GM19467 (cell line): ENCODE results near the gene HDAC10.
"Not testable (repeated sequence)": the region's sequence is repeated elsewhere in the genome, so short reads cannot be mapped to it uniquely, and the experiment has no call there.

Experiments
- ATAC-seq: cut with Tn5 transposase; IDR thresholded peaks from one replicate; pipeline ENCODE4 v1.9.1; 2021; ENCODE audit warnings: mild to moderate bottlenecking, moderate library complexity; ENCODE audit not compliant: unreplicated experiment

HDAC10 gene

DNA sequence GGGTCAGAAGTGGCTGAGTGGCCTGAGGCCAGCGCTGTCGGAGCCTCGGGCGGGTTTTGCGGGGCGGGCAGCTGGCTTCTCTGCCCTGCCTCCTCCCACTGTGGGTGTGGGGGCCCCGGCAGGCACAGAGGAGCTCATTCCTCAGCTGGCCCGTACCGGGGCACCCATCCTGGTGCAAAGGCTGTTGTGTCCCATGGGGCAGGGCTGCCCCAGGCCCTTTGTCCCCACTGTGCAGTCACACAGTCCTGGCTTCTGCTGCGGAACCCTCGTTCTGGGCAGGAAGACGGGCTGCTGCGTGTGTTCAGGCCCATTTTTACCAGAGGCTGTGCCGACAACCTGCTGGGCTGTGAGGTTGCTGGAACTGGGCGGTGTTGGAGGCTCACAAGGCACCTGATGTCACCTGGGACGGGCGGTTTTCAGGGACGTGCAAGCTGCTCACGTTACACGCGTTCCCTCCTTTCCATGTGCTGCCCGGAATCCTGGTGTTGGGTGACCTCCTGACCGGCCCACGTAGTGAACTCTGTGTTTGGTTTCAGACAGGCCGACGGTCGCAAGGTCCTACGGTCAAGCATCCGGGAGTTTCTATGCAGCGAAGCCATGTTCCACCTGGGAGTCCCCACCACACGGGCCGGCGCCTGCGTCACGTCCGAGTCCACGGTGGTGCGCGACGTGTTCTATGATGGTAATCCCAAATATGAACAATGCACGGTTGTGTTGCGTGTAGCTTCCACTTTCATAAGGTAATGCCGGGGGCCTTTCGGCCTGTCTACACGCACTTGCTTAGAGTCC lies 45.1 kb downstream of the HDAC10 start:
- ATAC-seq, result no peak

DNA sequence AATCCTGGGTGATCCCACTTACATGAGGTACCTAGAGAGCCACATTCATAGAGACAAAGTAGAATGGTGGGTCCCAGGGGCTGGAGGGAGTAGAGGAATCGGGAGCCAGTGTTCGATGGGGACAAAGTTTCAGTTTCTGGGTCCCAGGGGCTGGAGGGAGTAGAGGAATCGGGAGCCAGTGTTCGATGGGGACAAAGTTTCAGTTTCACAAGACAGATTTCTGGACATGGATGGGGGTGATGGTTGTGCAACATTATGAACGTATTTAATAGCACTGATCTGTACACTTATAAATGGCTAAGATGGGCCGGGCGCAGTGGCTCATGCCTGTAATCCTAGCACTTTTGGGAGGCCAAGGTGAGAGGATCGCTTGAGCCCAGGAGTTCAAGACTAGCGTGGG lies 46.1 kb downstream of the HDAC10 start:
- ATAC-seq, result not testable (repeated sequence)

DNA sequence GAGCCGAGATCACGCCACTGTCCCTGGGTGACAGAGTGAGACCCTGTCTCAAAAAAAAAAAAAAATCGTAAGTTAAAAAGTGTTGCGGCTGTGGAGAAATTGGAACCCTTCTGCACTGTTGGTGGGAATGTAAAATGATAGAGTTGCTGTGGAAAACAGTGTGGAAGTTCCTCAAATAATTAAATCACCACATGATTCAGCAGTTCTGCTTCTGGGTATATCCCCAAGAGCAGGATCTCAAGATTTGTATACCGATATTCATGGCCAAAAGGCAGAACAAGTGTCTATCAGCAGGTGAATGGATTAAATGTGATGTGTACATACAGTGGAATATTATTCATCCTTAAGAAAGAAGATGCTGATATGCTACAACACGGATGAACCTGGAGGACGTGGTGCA lies 46.5 kb downstream of the HDAC10 start:
- no peak for ATAC-seq

DNA sequence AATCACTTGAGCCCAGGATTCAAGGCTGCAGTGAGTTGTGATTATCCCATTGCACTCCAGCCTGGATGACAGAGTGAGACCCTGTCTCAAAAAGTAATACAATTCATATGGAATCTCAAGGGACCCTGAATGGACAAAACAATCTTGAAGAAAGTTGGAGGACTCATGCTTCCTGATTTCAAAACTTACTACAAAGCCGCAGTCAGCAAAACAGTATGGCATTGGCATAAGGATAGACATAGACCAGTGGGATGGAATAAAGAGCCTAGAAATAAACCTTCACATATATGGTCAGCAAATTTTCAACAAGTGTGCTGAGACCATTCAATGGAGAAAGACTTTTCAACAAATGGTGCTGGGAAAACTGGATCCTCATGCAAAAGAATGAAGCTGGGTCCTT lies 47.8 kb downstream of the HDAC10 start:
- no peak for ATAC-seq

- no peak for ATAC-seq
Observed at GRCh38 chr22:50202130-50202666, 48.9 kb downstream of the HDAC10 start.

GRCh38 chr22:50201191-50202129 lies 49.6 kb downstream of the HDAC10 start:
- ATAC-seq, result peak; percentile 22

DNA sequence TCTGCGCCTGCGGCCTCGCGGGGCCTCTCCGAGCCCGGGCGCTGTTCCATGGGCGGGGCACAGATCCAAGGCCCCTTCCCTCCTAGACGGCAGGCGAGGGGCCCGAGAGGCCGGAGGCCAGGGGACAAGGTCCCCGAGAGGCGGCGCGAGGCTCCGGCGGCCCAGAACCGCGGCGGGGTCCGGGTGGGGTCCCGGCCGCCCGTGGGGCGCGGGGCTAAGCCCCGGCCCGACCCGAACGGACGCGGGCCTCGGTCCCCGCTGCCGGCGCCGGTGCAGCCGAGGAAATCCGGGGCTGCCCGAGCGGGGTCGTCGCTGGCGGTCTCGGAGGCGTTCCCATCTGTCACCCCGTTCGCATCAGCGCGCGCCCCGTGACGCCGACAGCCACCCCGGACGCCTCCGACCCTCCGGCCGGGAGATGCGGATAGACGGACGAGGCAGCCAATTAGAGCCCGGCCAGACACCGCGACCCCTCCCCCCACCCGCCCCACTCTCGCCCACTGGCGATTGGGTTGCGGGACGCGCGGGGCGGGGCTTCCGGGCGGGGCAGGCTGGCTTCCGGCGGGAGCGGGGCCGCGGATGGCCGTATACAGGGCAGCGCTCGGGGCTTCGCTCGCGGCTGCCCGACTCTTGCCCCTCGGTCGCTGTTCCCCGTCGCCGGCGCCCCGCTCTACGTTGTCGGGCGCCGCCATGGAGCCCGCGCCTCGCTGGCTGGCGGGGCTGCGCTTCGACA lies 50.4 kb downstream of the HDAC10 start, which contains the start of gene SELENOO:
SELENOO (plus strand) TSS at position 551 of the 730 bp plus-strand sequence; CDS start at position 577, 26 bp downstream.
- peak; percentile 57 for ATAC-seq

DNA sequence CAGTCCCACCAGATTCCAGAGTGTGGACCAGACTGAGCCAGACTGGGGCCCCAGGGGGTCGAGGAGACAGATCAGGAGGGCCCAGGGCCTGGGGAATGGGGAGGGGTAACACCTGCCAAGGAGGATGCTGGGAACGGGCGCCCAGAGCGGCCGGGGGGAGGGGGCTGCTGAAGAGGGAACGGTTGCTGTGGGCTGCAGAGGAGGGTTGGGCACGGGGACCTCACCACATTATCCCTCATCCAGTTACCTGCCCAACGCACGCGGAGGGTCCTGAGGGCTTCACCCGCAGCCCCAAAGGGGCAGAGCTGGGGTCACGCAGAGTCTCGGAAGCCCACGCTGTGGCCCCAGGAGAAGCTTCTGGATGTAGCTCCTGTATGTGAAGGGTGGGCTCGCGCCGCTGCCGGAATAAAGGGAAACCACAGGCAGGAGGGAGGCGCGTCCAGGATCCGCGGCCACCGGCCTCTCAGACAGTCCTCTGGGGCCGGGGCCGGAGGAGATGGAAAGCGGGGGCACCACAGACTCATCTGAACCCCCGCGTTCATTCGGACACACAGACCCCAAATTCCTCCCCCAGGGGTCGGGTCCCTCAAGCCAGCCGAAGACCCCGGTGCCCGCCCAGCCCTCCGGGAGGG lies 51.1 kb downstream of the HDAC10 start:
- ATAC-seq, result peak; percentile 3

- ATAC-seq, result no peak
Observed at GRCh38 chr22:50199251-50199721, 51.8 kb downstream of the HDAC10 start.

DNA sequence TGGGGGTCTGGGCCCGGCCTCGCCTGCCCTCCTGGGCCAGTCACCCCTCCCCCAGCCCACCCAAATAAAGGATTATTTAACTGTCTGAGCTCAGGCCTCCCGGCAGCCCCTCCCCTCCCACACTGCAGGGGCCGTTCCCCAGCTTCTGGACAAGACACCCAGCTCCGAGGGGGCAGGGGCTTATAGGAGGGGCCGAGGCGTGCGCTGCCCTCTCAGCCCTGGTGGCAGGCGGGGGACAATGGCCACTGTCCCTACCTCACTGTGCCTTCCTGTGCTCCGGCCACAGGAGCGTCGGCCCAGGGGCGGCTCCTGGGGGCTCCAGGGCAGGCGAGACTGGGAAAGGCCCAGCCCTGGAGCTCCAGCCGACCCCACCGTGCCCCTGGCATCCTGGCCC lies 52.4 kb downstream of the HDAC10 start:
- no peak for ATAC-seq

GRCh38 chr22:50197856-50198623 lies 53.0 kb downstream of the HDAC10 start:
- no peak for ATAC-seq

- no peak for ATAC-seq
Observed at GRCh38 chr22:50197000-50197800, 53.9 kb downstream of the HDAC10 start.

GRCh38 chr22:50196256-50196655 lies 54.8 kb downstream of the HDAC10 start:
- no peak for ATAC-seq
